GM04504 (cell line): ENCODE data around the gene ENTREP3.
"Not testable (repeated sequence)": the region's sequence is repeated elsewhere in the genome, so short reads cannot be mapped to it uniquely, and the experiment has no call there.

ENCODE experiments used
- DNase-seq: peaks from one replicate; pipeline ENCODE4 v3.0.0-alpha.2; 2012; ENCODE audit warnings: low read depth

Gene ENTREP3, protein sequence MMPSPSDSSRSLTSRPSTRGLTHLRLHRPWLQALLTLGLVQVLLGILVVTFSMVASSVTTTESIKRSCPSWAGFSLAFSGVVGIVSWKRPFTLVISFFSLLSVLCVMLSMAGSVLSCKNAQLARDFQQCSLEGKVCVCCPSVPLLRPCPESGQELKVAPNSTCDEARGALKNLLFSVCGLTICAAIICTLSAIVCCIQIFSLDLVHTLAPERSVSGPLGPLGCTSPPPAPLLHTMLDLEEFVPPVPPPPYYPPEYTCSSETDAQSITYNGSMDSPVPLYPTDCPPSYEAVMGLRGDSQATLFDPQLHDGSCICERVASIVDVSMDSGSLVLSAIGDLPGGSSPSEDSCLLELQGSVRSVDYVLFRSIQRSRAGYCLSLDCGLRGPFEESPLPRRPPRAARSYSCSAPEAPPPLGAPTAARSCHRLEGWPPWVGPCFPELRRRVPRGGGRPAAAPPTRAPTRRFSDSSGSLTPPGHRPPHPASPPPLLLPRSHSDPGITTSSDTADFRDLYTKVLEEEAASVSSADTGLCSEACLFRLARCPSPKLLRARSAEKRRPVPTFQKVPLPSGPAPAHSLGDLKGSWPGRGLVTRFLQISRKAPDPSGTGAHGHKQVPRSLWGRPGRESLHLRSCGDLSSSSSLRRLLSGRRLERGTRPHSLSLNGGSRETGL

DNA sequence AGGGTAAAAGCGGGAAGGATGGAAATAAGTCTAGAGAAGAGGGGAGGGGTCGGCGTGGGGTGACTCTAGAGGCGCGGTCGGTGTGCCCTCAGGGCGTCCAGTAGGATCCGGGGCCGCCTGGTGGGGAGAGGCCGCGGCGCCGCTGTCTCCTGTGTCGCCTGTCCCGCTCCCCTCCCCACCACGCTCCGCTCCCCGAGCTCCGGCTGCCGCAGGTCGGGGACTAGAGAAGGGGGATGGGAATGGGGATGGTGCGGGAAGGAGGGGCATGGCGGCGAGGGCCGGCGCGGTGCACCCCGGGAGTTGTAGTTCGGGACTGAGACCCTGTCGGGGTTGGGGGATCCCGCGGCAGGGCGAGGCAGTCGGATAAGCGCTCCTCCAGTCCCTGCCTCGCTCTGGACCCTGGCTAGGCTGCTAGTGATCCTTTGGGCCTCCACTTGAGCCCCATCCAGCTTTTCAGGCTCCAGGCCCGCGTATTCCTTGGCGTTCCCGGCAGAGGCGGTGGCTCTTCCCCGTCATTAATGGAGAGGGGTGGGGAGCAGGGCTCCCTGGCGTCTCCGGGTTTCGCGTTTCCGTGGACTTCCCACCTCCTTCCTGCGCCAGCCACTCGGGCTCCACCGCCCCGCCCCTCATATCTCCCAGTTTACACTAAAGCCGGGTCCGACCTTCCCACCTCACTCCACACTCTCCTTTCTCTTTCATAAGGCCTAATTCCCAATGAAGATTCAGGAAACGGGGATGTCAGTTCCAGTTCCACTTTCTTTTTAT is at the start of gene ENTREP3:
TSS of gene ENTREP3 (minus strand) at position 241 of the 765 bp plus-strand sequence. CDS start 606 bp downstream, outside the sequence.
- no peak for DNase-seq

DNA sequence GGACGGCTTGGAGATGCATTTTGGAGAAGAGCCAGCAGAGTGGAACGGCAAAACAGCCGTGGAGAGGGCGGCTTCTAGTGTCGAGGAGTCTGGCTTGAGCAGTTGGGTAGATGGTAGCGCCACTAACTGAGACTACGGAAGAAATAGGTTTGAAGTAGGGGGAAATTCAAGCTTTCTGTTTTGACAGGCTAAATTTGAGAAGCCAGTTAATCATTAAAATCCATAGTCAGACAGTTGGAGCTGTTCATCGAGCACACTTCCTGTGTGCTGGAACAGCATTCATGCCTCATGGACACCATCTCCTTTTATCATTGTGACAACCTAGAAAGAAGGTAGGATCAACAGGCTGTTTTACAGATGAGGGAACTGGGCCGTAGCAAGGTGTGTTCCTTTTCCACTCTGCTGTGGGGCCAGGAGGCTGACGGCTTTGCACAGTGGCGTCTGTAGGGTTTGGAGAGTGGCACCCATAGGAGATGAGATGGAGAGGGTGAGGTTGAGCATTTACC is 49.3 kb upstream of the ENTREP3 start:
- DNase-seq = no peak

- DNase-seq = no peak
Observed at GRCh38 chr1:155301342-155301841, 46.1 kb upstream of the ENTREP3 start, which contains the start of gene PKLR. TSS of gene PKLR (minus strand) at chr1:155301438. CDS start at chr1:155301395, 43 bp downstream.

- no peak for DNase-seq
Observed at GRCh38 chr1:155300553-155301329, 45.5 kb upstream of the ENTREP3 start.

GRCh38 chr1:155300024-155300423 is 44.7 kb upstream of the ENTREP3 start:
- no peak for DNase-seq

- no peak for DNase-seq
Observed at GRCh38 chr1:155297384-155297783, 42.1 kb upstream of the ENTREP3 start.

DNA sequence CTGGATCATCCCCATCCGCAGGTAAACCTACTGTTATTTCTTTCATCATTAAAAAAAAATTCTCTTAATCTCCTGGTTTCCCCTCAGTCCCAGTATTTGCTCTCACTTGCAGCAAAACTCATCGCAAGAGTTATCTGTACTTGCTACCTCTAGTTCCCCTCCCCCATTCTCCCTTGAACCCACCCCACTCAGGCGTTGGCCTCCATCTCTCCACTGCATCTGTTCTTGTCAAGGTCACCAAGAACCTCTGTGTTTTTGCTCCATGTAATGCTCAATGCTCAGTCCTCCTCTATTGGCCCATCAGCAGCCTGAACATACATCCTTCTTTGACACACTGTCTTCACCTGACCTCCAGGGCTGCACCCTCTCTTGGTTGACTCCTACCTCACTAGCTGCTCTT is 41.4 kb upstream of the ENTREP3 start:
- DNase-seq = no peak

DNA sequence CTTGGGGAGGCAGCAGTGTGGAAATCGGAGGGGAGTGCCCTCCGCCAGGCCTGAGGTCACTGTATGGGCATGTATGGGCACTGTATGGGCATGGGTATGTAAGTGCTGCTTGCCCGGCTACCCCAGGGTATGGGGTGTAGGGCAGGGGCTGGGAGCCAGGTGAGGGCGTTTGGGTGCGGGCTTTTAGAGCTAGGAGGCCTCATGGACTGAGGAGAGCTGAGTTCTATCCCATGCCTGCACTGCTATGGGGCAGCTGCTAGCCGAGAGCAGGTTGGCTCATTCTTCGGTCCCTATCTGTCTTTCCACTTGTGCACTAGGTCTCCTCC is 40.6 kb upstream of the ENTREP3 start:
- DNase-seq = no peak

DNA sequence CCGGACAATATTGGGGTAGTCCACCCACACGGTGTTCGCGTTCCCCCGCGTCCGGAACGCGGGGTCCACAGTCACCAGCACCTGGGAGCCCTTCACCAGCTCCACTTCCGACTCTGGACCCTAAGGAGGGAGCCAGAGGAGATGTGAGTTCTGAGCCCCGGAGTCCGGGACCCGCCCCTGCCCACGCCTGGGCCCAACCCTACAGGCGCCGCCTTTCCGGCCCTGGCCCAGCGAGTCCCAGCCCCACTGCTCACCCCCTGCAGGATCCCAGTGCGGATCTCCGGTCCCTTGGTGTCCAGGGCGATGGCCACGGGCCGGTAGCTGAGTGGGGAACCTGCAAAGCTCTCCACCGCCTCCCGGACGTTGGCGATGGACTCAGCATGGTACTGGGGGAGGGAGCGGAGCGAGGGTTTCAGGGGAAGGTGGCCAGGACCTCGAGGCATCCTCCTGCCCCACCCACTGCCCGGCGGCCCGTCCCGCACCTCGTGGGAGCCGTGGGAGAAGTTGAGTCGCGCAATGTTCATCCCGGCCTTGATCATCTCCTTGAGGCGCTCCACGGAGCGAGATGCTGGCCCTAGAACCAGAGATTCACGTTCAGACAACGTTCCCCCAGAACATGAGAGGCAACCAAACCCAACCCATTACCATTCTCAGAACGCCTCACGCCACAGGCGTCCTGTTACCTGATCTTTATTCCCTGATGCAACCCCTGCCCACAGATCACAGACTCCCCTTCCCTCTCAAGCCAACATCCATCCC is 40.1 kb upstream of the ENTREP3 start:
- no peak for DNase-seq

GRCh38 chr1:155294520-155295182 is 39.4 kb upstream of the ENTREP3 start:
- DNase-seq = no peak

GRCh38 chr1:155293086-155293749 is 37.9 kb upstream of the ENTREP3 start:
- DNase-seq = no peak

DNA sequence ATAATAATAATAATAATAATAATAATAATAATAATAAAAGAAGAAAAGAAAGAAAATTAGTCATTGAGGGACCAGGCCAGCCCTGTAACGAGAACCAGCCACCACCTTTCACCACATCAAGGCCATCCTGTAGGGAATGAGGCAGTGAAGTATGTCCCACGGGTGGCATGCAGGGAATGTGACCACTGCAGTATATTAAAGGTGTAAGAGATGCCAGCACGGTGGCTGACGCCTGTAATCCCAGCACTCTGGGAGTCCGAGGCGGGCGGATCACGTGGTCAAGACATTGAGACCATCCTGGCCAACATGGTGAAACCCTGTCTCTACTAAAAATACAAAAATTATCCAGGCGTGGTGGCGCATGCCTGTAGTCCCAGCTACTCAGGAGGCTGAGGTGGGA is 35.7 kb upstream of the ENTREP3 start:
- DNase-seq = not testable (repeated sequence)

DNA sequence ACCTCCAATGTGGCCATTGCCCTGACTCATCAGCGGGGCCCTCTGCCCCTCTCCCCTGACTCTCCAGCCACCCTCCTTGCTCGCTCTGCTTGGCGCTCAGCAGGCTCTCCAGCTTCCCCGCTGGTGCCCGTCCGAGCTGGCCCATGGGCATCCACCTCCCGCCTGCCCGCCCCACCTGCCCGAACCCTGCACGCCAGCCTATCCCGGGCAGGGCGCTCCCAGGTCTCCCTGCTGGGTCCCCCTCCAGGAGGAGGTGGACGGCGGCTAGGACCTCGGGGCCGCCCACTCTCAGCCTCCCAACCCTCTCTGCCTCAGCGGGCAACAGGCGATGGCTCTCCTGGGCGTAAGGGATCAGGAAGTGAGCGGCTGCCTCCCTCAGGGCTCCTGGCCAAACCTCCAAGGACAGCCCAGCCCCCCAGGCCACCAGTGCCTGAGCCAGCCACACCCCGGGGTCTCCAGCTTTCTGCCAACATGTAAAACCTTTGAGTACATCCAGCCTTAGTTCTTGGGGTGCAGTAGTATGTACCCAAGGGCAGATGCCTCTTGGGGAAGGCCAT is 32.8 kb upstream of the ENTREP3 start:
- DNase-seq = no peak

DNA sequence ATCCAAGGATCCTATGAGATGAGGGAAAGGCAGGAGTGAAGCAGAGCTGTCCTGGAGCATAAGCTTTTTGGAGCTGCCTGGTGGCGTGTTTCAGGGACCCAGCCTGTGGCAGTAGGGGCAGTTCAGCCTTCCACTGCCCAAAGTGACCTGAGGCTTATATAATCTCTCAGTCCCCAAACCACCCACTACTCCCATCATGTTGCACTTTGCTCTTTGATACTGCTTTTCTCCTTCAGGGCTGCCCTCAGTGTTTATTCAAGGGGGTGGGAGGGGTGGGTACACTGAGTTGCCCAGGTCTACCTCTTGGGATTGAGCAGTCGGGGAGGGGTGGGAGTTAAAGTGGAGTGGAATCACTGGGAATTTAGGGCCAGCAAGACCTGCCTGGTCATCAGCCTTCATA is 31.3 kb upstream of the ENTREP3 start:
- DNase-seq = no peak

DNA sequence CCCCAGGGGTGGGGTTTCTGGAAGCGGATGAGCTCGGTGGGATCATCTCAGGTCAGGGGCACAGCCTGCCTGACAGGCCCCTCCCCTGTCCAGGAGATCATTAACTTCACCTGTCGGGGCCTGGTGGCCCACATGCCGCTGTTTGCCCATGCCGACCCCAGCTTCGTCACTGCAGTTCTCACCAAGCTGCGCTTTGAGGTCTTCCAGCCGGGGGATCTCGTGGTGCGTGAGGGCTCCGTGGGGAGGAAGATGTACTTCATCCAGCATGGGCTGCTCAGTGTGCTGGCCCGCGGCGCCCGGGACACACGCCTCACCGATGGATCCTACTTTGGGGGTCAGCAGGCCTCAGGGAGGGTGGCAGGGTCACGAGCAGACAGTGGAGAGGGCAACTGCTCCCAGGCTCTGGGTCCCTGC is 30.4 kb upstream of the ENTREP3 start:
- DNase-seq = no peak

DNA sequence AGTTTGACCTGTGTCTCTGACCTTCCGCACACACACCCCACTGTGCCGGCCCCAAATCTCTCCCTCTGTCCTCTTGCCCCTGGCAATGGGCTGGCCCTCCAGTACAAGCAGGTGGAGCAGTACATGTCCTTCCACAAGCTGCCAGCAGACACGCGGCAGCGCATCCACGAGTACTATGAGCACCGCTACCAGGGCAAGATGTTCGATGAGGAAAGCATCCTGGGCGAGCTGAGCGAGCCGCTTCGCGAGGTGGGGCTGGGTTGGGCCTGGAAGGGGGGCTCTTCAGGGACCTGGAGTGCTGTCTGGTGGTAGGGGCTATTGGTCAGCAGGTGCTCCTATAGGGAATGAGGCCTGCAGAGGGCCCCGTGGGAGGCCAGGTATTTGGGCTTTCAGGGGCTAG is 29.8 kb upstream of the ENTREP3 start:
- DNase-seq = no peak

GRCh38 chr1:155284476-155284875 is 29.2 kb upstream of the ENTREP3 start:
- no peak for DNase-seq

DNA sequence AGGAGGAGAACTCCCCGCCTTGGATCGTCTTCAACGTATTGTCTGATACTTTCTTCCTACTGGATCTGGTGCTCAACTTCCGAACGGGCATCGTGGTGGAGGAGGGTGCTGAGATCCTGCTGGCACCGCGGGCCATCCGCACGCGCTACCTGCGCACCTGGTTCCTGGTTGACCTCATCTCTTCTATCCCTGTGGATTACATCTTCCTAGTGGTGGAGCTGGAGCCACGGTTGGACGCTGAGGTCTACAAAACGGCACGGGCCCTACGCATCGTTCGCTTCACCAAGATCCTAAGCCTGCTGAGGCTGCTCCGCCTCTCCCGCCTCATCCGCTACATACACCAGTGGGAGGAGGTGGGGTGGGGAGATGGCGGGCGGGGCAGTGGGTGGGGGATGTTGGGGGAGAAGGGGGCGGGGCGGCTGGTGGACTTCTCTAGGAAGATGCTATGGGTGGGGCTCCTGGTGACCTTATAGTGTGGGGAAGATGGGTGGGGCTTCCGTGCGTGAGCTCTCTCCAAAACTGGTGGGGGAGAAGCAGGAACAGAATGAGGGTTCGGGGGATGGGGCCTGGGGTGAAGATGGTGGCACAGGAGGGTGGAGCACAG is 27.3 kb upstream of the ENTREP3 start:
- no peak for DNase-seq

- DNase-seq = no peak
Observed at GRCh38 chr1:155279268-155279667, 24.0 kb upstream of the ENTREP3 start.
